Measurements from ENCODE around the gene FBLN1.

The FBLN1 gene

DNA sequence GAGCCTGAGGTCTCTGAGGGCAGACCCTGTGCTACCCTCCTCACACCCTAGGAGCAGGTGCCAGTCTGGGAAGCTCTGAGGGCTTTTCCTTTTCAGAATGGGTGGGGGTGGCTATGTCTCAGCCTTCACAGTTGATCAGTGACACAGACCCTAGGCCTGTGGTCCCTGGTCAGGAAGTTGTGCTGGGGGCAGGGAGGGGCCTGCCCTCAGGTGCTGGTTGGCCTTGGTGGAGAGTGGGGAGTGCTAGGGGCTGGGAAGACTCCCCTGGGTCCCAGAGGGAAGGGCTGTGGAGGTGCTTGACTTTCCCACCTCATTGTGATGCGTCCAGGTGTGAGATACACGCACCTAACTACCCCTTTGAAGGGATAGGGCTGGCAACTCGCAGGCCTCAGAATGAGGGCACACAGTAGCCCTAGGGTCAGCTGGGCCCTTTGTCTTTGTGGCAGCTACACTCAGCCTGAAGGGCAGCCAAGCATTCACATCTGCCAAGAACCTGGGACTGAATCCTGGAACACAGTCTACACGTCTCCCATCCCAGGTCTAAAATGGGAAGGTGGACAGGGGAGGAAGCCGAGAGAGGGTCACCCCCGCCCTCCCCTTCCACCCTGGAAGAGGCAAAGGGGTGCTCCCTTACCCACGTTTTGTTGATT, 137.7 kb downstream of the FBLN1 start:
- no peaks in the 10 kb centered on the region for H3K36me3 ChIP-seq (ENCODE audit: control insufficient read depth, insufficient read depth, low read length)

GRCh38 chr22:45640941-45641621, 138.4 kb downstream of the FBLN1 start:
- no peaks in the 10 kb centered on the region for H3K36me3 ChIP-seq (ENCODE audit: control insufficient read depth, insufficient read depth, low read length)
- no peak overlapping the region for H3K9ac ChIP-seq (ENCODE audit: low read length)
- H3K4me3 ChIP-seq (ENCODE audit: low read length), result no peak overlapping the region
- peaks cover 41% of the 10 kb centered on the region for H3K27me3 ChIP-seq (ENCODE audit: control insufficient read depth, insufficient read depth, low read length)
- peaks cover 19% of the 10 kb centered on the region for H3K4me1 ChIP-seq (ENCODE audit: control insufficient read depth, insufficient read depth, low read length)
- H3K9me3 ChIP-seq (ENCODE audit: control insufficient read depth, low read length), result no peaks in the 10 kb centered on the region

More for the DNA sequence above, 137.7 kb downstream of the FBLN1 start:
- no peaks in the 10 kb centered on the region for H3K9me3 ChIP-seq (ENCODE audit: control insufficient read depth, low read length)
- peaks cover 38% of the 10 kb centered on the region for H3K27me3 ChIP-seq (ENCODE audit: control insufficient read depth, insufficient read depth, low read length)
- no peak overlapping the region for H3K9ac ChIP-seq (ENCODE audit: low read length)
- H3K4me3 ChIP-seq (ENCODE audit: low read length), result no peak overlapping the region
- H3K4me1 ChIP-seq (ENCODE audit: control insufficient read depth, insufficient read depth, low read length), result peaks cover 18% of the 10 kb centered on the region

- H3K27me3 ChIP-seq (ENCODE audit: control insufficient read depth, insufficient read depth, low read length), result peaks cover 56% of the 10 kb centered on the region
These were observed 140.3 kb downstream of the FBLN1 start for GRCh38 chr22:45642986-45643385.

DNA sequence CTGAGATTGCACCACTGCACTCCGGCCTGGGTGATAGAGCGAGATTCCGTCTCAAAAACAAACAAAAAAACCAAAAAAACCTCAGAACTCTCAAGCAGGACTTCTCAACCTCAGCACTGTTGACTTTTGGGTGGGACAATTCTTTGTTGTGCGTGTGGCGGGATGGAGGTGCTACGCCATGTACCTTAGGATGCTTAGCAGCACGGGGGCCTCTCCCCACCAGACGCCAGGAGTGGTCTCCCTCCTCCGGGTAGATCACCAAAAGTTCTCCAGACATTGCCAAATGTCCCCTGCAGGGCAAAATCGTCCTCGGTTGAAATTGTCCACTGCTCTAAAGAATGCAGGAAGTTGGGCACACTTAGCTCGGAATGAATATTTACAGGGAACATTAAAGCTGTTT, 142.0 kb downstream of the FBLN1 start:
- Histone ChIP-seq H3K9ac (ENCODE audit: low read length) (no peak overlapping the region), H3K4me1 (ENCODE audit: control insufficient read depth, insufficient read depth, low read length) (peaks cover 6% of the 10 kb centered on the region), H3K4me3 (ENCODE audit: low read length) (no peak overlapping the region), H3K27me3 (ENCODE audit: control insufficient read depth, insufficient read depth, low read length) (peaks cover 60% of the 10 kb centered on the region), H3K36me3 (ENCODE audit: control insufficient read depth, insufficient read depth, low read length) (no peaks in the 10 kb centered on the region), H3K9me3 (ENCODE audit: control insufficient read depth, low read length) (no peaks in the 10 kb centered on the region)

More at GRCh38 chr22:45642986-45643385, 140.3 kb downstream of the FBLN1 start:
- Histone ChIP-seq H3K9me3 (ENCODE audit: control insufficient read depth, low read length) (no peaks in the 10 kb centered on the region), H3K4me3 (ENCODE audit: low read length) (no peak overlapping the region), H3K36me3 (ENCODE audit: control insufficient read depth, insufficient read depth, low read length) (no peaks in the 10 kb centered on the region), H3K9ac (ENCODE audit: low read length) (no peak overlapping the region), H3K4me1 (ENCODE audit: control insufficient read depth, insufficient read depth, low read length) (peaks cover 19% of the 10 kb centered on the region)

DNA sequence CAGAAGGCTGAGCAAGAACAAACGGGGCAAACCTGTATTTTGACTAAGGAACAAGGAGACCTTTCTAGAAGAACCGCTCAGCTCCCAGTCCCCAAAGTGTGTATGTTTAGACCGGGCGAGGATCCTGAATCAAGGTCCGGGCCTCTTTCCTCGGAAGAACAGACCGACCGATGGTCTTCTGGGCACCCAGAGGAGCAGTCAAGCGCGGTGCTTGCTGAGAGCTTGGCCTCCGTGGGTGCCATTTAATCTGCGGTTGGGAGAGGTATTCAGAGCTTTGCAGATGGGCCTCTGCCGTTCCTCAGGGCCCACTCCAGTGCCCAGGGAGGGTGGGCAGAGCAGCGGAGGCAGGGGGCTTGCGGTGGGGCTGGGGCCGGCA, 142.5 kb downstream of the FBLN1 start:
- H3K4me3 ChIP-seq (ENCODE audit: low read length), result no peak overlapping the region

GRCh38 chr22:45645526-45646414, 143.1 kb downstream of the FBLN1 start:
- H3K9me3 ChIP-seq (ENCODE audit: control insufficient read depth, low read length), result no peaks in the 10 kb centered on the region
- peaks cover 53% of the 10 kb centered on the region for H3K27me3 ChIP-seq (ENCODE audit: control insufficient read depth, insufficient read depth, low read length)
- H3K4me1 ChIP-seq (ENCODE audit: control insufficient read depth, insufficient read depth, low read length), result peaks cover 4% of the 10 kb centered on the region
- H3K9ac ChIP-seq (ENCODE audit: low read length), result peak overlapping the region; percentile 39
- no peaks in the 10 kb centered on the region for H3K36me3 ChIP-seq (ENCODE audit: control insufficient read depth, insufficient read depth, low read length)
- H3K4me3 ChIP-seq (ENCODE audit: low read length), result no peak overlapping the region

More for the DNA sequence above, 142.5 kb downstream of the FBLN1 start:
- Histone ChIP-seq H3K9me3 (ENCODE audit: control insufficient read depth, low read length) (no peaks in the 10 kb centered on the region), H3K4me1 (ENCODE audit: control insufficient read depth, insufficient read depth, low read length) (peaks cover 4% of the 10 kb centered on the region), H3K9ac (ENCODE audit: low read length) (peak overlapping the region; percentile 39), H3K36me3 (ENCODE audit: control insufficient read depth, insufficient read depth, low read length) (no peaks in the 10 kb centered on the region), H3K27me3 (ENCODE audit: control insufficient read depth, insufficient read depth, low read length) (peaks cover 58% of the 10 kb centered on the region)

DNA sequence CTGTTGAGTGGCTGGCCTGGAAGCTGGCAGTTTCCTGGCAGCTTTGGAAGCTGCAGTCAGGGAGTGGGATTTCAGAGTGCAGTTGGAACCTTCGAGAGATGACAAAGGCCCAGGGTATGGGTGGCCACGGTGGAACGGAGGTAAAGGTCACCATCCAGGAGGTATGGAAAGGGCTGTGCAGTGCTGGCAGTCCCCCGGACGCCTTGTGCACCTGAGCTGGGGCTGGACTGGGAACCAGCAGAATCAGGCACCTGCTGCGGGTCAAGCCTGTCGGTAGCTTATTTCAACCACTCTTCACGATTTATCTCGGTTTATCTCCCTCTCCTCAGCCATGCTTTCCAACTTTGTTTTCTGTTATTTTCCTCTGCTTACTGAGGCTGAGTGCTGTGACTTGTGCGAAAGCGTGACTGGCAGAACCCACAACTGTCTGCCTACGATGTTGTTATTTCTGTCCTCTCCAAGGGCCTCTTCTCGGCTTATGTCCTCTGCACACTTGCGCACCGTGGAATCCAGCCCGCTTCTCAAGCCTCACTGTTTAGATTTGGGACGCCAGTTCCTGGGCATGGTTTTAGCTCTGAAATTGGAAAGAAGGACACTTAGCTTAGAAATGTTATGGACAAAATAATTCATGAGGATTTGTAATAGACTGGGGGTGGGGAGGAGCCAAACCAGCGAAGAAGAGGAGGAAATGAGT, 145.0 kb downstream of the FBLN1 start:
- peaks cover 59% of the 10 kb centered on the region for H3K27me3 ChIP-seq (ENCODE audit: control insufficient read depth, insufficient read depth, low read length)
- no peak overlapping the region for H3K4me3 ChIP-seq (ENCODE audit: low read length)
- no peak overlapping the region for H3K9ac ChIP-seq (ENCODE audit: low read length)
- no peaks in the 10 kb centered on the region for H3K9me3 ChIP-seq (ENCODE audit: control insufficient read depth, low read length)
- H3K36me3 ChIP-seq (ENCODE audit: control insufficient read depth, insufficient read depth, low read length), result no peaks in the 10 kb centered on the region
- H3K4me1 ChIP-seq (ENCODE audit: control insufficient read depth, insufficient read depth, low read length), result peaks cover 4% of the 10 kb centered on the region

DNA sequence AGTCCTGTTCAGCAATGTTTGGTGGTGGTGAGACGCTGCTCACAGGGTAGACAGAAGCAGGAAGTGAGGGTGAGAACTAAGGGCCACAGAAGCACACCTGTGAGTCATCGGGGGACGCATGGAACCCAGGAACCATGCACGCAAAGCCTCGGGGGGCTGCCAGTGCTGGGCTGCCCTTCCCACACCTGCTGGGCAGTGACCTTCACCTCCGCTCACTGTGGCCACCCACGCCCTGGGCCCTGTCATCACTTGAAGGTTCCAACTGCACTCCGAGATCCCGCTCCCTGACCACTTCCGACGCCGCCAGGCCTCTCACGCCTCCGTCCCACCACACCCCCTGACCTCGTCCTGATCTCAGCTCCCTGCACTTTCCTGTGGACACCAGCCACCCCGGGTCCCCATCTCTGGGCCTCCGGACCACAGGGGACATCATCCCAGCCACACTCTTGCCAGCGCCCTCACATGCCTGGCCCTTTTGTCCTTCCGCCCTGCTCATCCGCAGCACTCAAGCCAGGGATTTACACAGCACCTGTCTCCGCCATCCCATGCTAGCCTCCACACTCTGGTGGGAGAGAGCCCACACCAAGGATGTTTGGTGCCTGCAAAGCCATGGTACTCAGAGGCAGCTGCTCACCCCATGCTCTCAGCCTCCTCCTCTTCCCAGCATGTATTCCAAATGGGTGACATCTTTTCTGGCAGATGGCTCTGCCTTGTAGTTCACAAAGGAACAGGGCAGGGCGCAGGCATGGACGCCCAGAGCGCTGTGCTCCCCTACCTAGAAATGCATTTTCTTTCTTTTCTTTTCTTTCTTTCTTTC, 145.8 kb downstream of the FBLN1 start:
- peaks cover 59% of the 10 kb centered on the region for H3K27me3 ChIP-seq (ENCODE audit: control insufficient read depth, insufficient read depth, low read length)
- H3K9me3 ChIP-seq (ENCODE audit: control insufficient read depth, low read length), result no peaks in the 10 kb centered on the region

GRCh38 chr22:45649809-45650208, 147.1 kb downstream of the FBLN1 start:
- Histone ChIP-seq H3K9me3 (ENCODE audit: control insufficient read depth, low read length) (no peaks in the 10 kb centered on the region), H3K4me3 (ENCODE audit: low read length) (no peak overlapping the region), H3K27me3 (ENCODE audit: control insufficient read depth, insufficient read depth, low read length) (peaks cover 52% of the 10 kb centered on the region), H3K9ac (ENCODE audit: low read length) (no peak overlapping the region), H3K4me1 (ENCODE audit: control insufficient read depth, insufficient read depth, low read length) (peaks cover 4% of the 10 kb centered on the region), H3K36me3 (ENCODE audit: control insufficient read depth, insufficient read depth, low read length) (no peaks in the 10 kb centered on the region)

More for the DNA sequence above, 145.8 kb downstream of the FBLN1 start:
- H3K4me1 ChIP-seq (ENCODE audit: control insufficient read depth, insufficient read depth, low read length), result peaks cover 4% of the 10 kb centered on the region
- H3K9ac ChIP-seq (ENCODE audit: low read length), result no peak overlapping the region
- no peak overlapping the region for H3K4me3 ChIP-seq (ENCODE audit: low read length)
- no peaks in the 10 kb centered on the region for H3K36me3 ChIP-seq (ENCODE audit: control insufficient read depth, insufficient read depth, low read length)

DNA sequence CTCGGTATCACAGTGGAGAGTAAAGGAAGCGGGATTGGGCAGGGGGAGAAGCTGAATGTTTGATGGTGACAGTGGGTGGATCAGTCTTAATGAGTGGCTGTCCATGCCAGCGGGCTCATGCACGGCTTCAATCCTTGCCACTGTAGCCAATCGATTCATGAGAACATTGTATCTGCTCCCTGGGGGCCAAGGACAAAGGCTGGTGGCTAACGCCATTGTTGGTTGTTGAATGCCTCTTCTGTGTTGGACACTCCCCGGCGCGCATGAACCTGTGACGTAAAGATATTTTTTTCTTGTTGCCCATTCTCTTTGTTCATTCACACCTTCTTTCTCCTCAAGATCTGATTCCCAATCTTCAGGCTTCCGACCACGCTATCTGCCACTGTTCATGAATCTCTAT, 148.0 kb downstream of the FBLN1 start:
- H3K4me3 ChIP-seq (ENCODE audit: low read length), result no peak overlapping the region
- H3K9me3 ChIP-seq (ENCODE audit: control insufficient read depth, low read length), result no peaks in the 10 kb centered on the region
- H3K9ac ChIP-seq (ENCODE audit: low read length), result no peak overlapping the region
- no peaks in the 10 kb centered on the region for H3K36me3 ChIP-seq (ENCODE audit: control insufficient read depth, insufficient read depth, low read length)
- peaks cover 45% of the 10 kb centered on the region for H3K27me3 ChIP-seq (ENCODE audit: control insufficient read depth, insufficient read depth, low read length)
- H3K4me1 ChIP-seq (ENCODE audit: control insufficient read depth, insufficient read depth, low read length), result no peaks in the 10 kb centered on the region

All from mucosa of stomach (tissue), 1 donor.